ENCODE measurements around the gene CC2D1B.

Gene CC2D1B

GRCh38 chr1:52368383-52369172 is 2.6 kb upstream of the CC2D1B start:
- peak overlapping the region; percentile 85 for H3K27ac ChIP-seq
- TF ChIP-seq CTCF (IDR thresholded peaks at IDR 0.05) (peak; percentile 37), ZFX (IDR thresholded peaks at IDR 0.05; ENCODE audit: borderline replicate concordance) (no peak)

- peak overlapping the region; percentile 85 for H3K27ac ChIP-seq
- TF ChIP-seq ZFX (IDR thresholded peaks at IDR 0.05; ENCODE audit: borderline replicate concordance) (no peak), CTCF (IDR thresholded peaks at IDR 0.05) (no peak)
These were observed 1.3 kb upstream of the CC2D1B start for GRCh38 chr1:52367272-52367671.

- H3K27ac ChIP-seq: peak overlapping the region; percentile 85
- TF ChIP-seq ZFX (IDR thresholded peaks at IDR 0.05; ENCODE audit: borderline replicate concordance): no peak
- TF ChIP-seq CTCF (IDR thresholded peaks at IDR 0.05): no peak
These were observed 467 bp upstream of the CC2D1B start for GRCh38 chr1:52366517-52366827.

- H3K27ac ChIP-seq: peak overlapping the region; percentile 85
- TF ChIP-seq CTCF (IDR thresholded peaks at IDR 0.05) (no peak), ZFX (IDR thresholded peaks at IDR 0.05; ENCODE audit: borderline replicate concordance) (no peak)
These were observed 797 bp downstream of the CC2D1B start for GRCh38 chr1:52365071-52365745.

GRCh38 chr1:52364235-52364839 is 1.7 kb downstream of the CC2D1B start:
- TF ChIP-seq ZFX (IDR thresholded peaks at IDR 0.05; ENCODE audit: borderline replicate concordance) (no peak), CTCF (IDR thresholded peaks at IDR 0.05) (no peak)
- H3K27ac ChIP-seq: peak overlapping the region; percentile 85

GRCh38 chr1:52360595-52360968 is 5.4 kb downstream of the CC2D1B start:
- no peak overlapping the region for H3K27ac ChIP-seq
- TF ChIP-seq ZFX (IDR thresholded peaks at IDR 0.05; ENCODE audit: borderline replicate concordance) (no peak), CTCF (IDR thresholded peaks at IDR 0.05) (no peak)
